Upper lobe of left lung (tissue), 4 donors: ENCODE results near the gene FOXC2.

Source experiments
- EP300 ChIP-seq, 4 donors: sonication (generic); formaldehyde crosslinking; IDR thresholded peaks; one replicate each; pipeline ENCODE4 v1.5.1; 2017; ENCODE audit warnings: antibody characterized with exemption in 4 of 4, control low read depth in 2 of 4
- POLR2A ChIP-seq, 4 donors: fragments of 450-650 bp; IDR thresholded peaks; one replicate each; pipeline ENCODE4 v1.5.1; 2016 to 2017; ENCODE audit warnings: antibody characterized with exemption in 4 of 4, mild to moderate bottlenecking in 2 of 4
- POLR2AphosphoS5 ChIP-seq, 2 donors: sonication (generic); formaldehyde crosslinking; IDR thresholded peaks; one replicate each; pipeline ENCODE4 v1.5.1; 2017; ENCODE audit warnings: antibody characterized with exemption in 2 of 2
- TF ChIP-seq, protein P1 (sequence below), 6 experiments: fragments of 450-650 bp in 4 of 6; fragments of 200-600 bp in 2 of 6; sonication (generic) in 2 of 6; IDR thresholded peaks; one replicate each; pipeline ENCODE4 v1.5.1; 2016 to 2019; ENCODE audit warnings: antibody characterized with exemption in 6 of 6

- TF ChIP-seq, protein P1, sequence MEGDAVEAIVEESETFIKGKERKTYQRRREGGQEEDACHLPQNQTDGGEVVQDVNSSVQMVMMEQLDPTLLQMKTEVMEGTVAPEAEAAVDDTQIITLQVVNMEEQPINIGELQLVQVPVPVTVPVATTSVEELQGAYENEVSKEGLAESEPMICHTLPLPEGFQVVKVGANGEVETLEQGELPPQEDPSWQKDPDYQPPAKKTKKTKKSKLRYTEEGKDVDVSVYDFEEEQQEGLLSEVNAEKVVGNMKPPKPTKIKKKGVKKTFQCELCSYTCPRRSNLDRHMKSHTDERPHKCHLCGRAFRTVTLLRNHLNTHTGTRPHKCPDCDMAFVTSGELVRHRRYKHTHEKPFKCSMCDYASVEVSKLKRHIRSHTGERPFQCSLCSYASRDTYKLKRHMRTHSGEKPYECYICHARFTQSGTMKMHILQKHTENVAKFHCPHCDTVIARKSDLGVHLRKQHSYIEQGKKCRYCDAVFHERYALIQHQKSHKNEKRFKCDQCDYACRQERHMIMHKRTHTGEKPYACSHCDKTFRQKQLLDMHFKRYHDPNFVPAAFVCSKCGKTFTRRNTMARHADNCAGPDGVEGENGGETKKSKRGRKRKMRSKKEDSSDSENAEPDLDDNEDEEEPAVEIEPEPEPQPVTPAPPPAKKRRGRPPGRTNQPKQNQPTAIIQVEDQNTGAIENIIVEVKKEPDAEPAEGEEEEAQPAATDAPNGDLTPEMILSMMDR (IDR thresholded peaks at IDR 0.05), result no peak
- no peak for TF ChIP-seq POLR2A (IDR thresholded peaks at IDR 0.05)
- no peak for TF ChIP-seq POLR2AphosphoS5 (IDR thresholded peaks at IDR 0.05)
- TF ChIP-seq EP300 (IDR thresholded peaks at IDR 0.05), result no peak
These were observed 47.5 kb upstream of the FOXC2 start for GRCh38 chr16:86519007-86519648.
